GM12878 (cell line): ENCODE measurements around the gene ZNF608. TPM values are rescaled to one million over a fixed set of nuclear protein-coding genes. Genes with fewer than 3 reads are reported as not detected.

Experiments used
- ATAC-seq: fragments of 200-7000 bp; cut with Tn5 transposase; 3 replicates; pipeline ENCODE4 v1.9.1; 2020; ENCODE audit warnings: mild to moderate bottlenecking, moderate library complexity
- BruUV-seq: library from RNA; stranded (reverse); fragments of 400-500 nt; replicated peaks from 2 replicates; lab custom pipeline; 2021; lab: Mats Ljungman, UMichigan
- CTCF ChIA-PET: fragments of 300-600 bp; sonication (Branson Sonifier 250); formaldehyde crosslinking; extraction: SDS; loops from one replicate; lab custom pipeline; 2021; ENCODE audit warnings: inconsistent platforms; lab: Yijun Ruan, JAX
- POLR2A ChIA-PET: fragments of 350-600 bp; formaldehyde crosslinking; extraction: SDS; loops from one replicate; lab custom pipeline; 2021; ENCODE audit warnings: inconsistent platforms; lab: Charles Lee
- RAD21 ChIA-PET: fragments of 300-600 bp; sonication (Branson Sonifier 250); formaldehyde crosslinking; loops from one replicate; lab custom pipeline; 2023; ENCODE audit warnings: antibody characterized with exemption; ENCODE audit not compliant: unreplicated experiment; lab: Charles Lee
- SMC1A ChIA-PET: fragments of 300-600 bp; sonication (Branson Sonifier 250); formaldehyde crosslinking; loops from one replicate; lab custom pipeline; 2023; ENCODE audit not compliant: unreplicated experiment, uncharacterized antibody; lab: Charles Lee
- DNase-seq: peaks from one replicate; pipeline ENCODE4 v3.0.0-alpha.2; 2011; ENCODE audit warnings: low read depth, low spot score
- FAIRE-seq: peaks from 3 replicates; lab custom pipeline; 2011; peaks lifted over from hg19 to GRCh38; lab: Jason Lieb, UNC
- H2AFZ ChIP-seq: 2 replicates; pipeline ENCODE4 v1.6.0; 2011; ENCODE audit warnings: low read depth, low read length, control low read depth; ENCODE audit not compliant: control insufficient read depth
- H3K27ac ChIP-seq: 2 replicates; pipeline ENCODE4 v1.5.1; 2011; ENCODE audit warnings: control low read depth; ENCODE audit not compliant: control insufficient read depth, insufficient read depth
- H3K27me3 ChIP-seq, 2 experiments: replicated peaks in 1 of 2; 2 replicates each; pipeline versions ENCODE4 v1.6.0 to v1.6.1; 2011; ENCODE audit warnings: low read length in 1 of 2; ENCODE audit not compliant: control insufficient read depth in 2 of 2, insufficient read depth in 2 of 2
- H3K36me3 ChIP-seq, 2 experiments: 2 replicates each; pipeline ENCODE4 v1.5.1; 2011; ENCODE audit warnings: low read length in 1 of 2; ENCODE audit not compliant: control insufficient read depth in 2 of 2, insufficient read depth in 2 of 2
- H3K4me1 ChIP-seq: 2 replicates; pipeline ENCODE4 v1.6.1; 2011; ENCODE audit warnings: mild to moderate bottlenecking, low read length, moderate library complexity, mixed read lengths; ENCODE audit not compliant: control insufficient read depth, insufficient read depth
- H3K4me2 ChIP-seq: 2 replicates; pipeline ENCODE4 v1.6.0; 2011; ENCODE audit warnings: control low read depth; ENCODE audit not compliant: control insufficient read depth, insufficient read depth
- H3K4me3 ChIP-seq: fragments of 200-600 bp; sonication (generic); 2 replicates; pipeline ENCODE4 v1.5.1; 2016
- H3K79me2 ChIP-seq: 2 replicates; pipeline ENCODE4 v1.6.0; 2011; ENCODE audit warnings: low read length; ENCODE audit not compliant: control insufficient read depth, insufficient read depth
- H3K9ac ChIP-seq: 2 replicates; pipeline ENCODE4 v1.8.0; 2011; ENCODE audit warnings: low read length, control low read depth, mixed read lengths; ENCODE audit not compliant: control insufficient read depth, insufficient read depth
- H3K9me3 ChIP-seq: replicated peaks from 3 replicates; pipeline ENCODE4 v1.5.1; 2011; ENCODE audit warnings: mild to moderate bottlenecking, low read length; ENCODE audit not compliant: control insufficient read depth, insufficient read depth
- H4K20me1 ChIP-seq: 2 replicates; pipeline ENCODE4 v1.6.0; 2011; ENCODE audit not compliant: control insufficient read depth, insufficient read depth
- CBX3 ChIP-seq: fragments of 200-600 bp; sonication (generic); IDR thresholded peaks from 2 replicates; pipeline ENCODE4 v1.6.1; 2016; ENCODE audit warnings: low read depth, borderline replicate concordance
- DPF2 ChIP-seq: fragments of 450-650 bp; IDR thresholded peaks from 2 replicates; pipeline ENCODE4 v1.6.1; 2017; ENCODE audit warnings: mild to moderate bottlenecking
- EED ChIP-seq: sonication (generic); IDR thresholded peaks from 2 replicates; pipeline ENCODE4 v1.6.1; 2016; ENCODE audit warnings: antibody characterized with exemption, low read depth
- JUNB ChIP-seq: IDR thresholded peaks from 2 replicates; pipeline ENCODE4 v1.6.1; 2016; ENCODE audit warnings: antibody characterized with exemption, mild to moderate bottlenecking
- NFYA ChIP-seq: IDR thresholded peaks from 2 replicates; pipeline ENCODE4 v1.6.1; 2011; ENCODE audit warnings: low read depth, mild to moderate bottlenecking, low read length, improper control_type of control experiment, borderline replicate concordance
- NR2C2 ChIP-seq: IDR thresholded peaks from 2 replicates; pipeline ENCODE4 v1.6.1; 2011; ENCODE audit warnings: borderline replicate concordance, low read depth; ENCODE audit not compliant: control insufficient read depth, insufficient read length
- SKIL ChIP-seq: fragments of 450-650 bp; IDR thresholded peaks from 2 replicates; pipeline ENCODE4 v1.6.1; 2017; ENCODE audit warnings: mild to moderate bottlenecking, low read depth, inconsistent platforms; ENCODE audit not compliant: poor library complexity, severe bottlenecking
- USF2 ChIP-seq: IDR thresholded peaks from 2 replicates; pipeline ENCODE4 v1.6.1; 2011; ENCODE audit warnings: low read depth, low read length, improper control_type of control experiment, borderline replicate concordance
- ZSCAN29 ChIP-seq: fragments of 450-650 bp; IDR thresholded peaks from 2 replicates; pipeline ENCODE4 v1.6.1; 2017; ENCODE audit warnings: mild to moderate bottlenecking, moderate library complexity
- WGBS: methylation state at CpG from one replicate; pipeline ENCODE4 v1.1.6; 2016; ENCODE audit warnings: low lambda C conversion rate; ENCODE audit not compliant: insufficient replicate concordance, insufficient coverage; ENCODE audit errors: missing lambda C conversion rate; 5-methylcytosine and 5-hydroxymethylcytosine counted together
- in situ Hi-C: fragments of 300-500 bp; cut with MboI; formaldehyde crosslinking; loops from 9 replicates; pipeline ENCODE4 v1.14.3; 2018; ENCODE audit warnings: mixed read lengths
- intact Hi-C: fragments of 100-400 bp; cut with micrococcal nuclease; formaldehyde crosslinking; loops from one replicate; pipeline ENCODE4 v1.14.2; 2022; ENCODE audit not compliant: unreplicated experiment
- polyA plus RNA-seq, 11 experiments: library from polyadenylated mRNA; depleted of rRNA in 4 of 11; unstranded in 6 of 11; stranded (reverse) in 5 of 11; fragments of >200 nt; fragmentation: Nextera tagmentation in 4 of 11; fragmentation: Illumina TruSeq in 1 of 11; extraction: Ambion mirVana in 4 of 11; extraction: Trizol in 1 of 11; gene quantifications; 1 replicate in 1 of 11; 2 replicates in 10 of 11; pipeline versions ENCODE4 v1.2.1 to v1.2.3, GENCODE V29; 2011 to 2016; ENCODE audit warnings: inconsistent platforms in 2 of 11, missing spikeins in 2 of 11, low read depth in 1 of 11
- total RNA-seq, 4 experiments: library from RNA; depleted of rRNA in 3 of 4; stranded (reverse); fragments of >200 nt in 3 of 4; fragmentation: Illumina TruSeq in 1 of 4; extraction: Trizol in 1 of 4; gene quantifications; 2 replicates each; pipeline versions ENCODE4 v1.2.1 to v1.2.3, GENCODE V29; 2013 to 2021
- TF ChIP-seq, protein P1 (sequence below): IDR thresholded peaks from 2 replicates; pipeline ENCODE4 v1.6.1; 2012; ENCODE audit warnings: low read length, inconsistent platforms

ZNF608 gene
- total and polyA plus RNA-seq, 10 of the 15 experiments (the other 5 are each of a cell fraction or from before 2014, with no cell fraction given) = 0.19 to 6.7 (median 0.64) TPM

DNA sequence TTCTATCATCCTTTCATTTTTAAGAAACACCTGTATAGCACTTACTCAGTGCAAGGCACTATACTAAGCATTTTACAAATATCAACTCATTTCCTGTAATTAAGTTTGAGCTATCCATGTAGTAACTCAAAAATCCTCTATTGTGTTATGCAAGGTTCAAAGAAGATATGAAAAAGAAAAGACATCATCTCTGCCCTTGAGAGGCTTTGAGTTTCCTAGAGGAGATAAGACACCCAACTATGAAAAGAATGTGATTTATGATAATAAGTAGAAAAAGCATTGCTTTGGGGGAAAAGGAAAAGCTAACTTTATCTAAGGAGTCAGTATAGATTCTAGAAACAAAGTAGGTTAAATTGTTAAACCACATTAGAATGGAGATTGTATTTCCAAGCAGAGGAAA, 14.2 kb upstream of the ZNF608 start:
- FAIRE-seq (no peak), ATAC-seq (no peak), DNase-seq (no peak)
- ChIA-PET POLR2A (interaction anchor here (0.6 kb wide), 1 partner anchor 33 kb away, joined by 5 read pairs; no protein-coding TSS in a partner anchor), CTCF (no interaction called here), SMC1A (interaction anchor here (1.0 kb wide), 1 partner anchor 13 kb away, joined by 3 read pairs; no protein-coding TSS in a partner anchor), RAD21 (no interaction called here)
- Histone ChIP-seq H3K4me3 (no peak overlapping the region), H2AFZ (no peak overlapping the region), H3K9ac (no peak overlapping the region), H3K27me3 (no peaks in the 10 kb centered on the region), H3K4me1 (no peaks in the 10 kb centered on the region), H3K9me3 (no peaks in the 10 kb centered on the region), H4K20me1 (no peaks in the 10 kb centered on the region), H3K79me2 (no peaks in the 10 kb centered on the region), H3K4me2 (no peak overlapping the region), H3K36me3 (no peaks in the 10 kb centered on the region), H3K27ac (no peak overlapping the region)
- in situ Hi-C loops (no loop called here), intact Hi-C loops (no loop called here)
- BruUV-seq = no TSS peak
- no peak for TF ChIP-seq EED
- TF ChIP-seq CBX3 = no peak
- TF ChIP-seq USF2 = no peak

GRCh38 chr5:124755565-124755964, 9.1 kb upstream of the ZNF608 start:
- BruUV-seq = no TSS peak
- CTCF ChIA-PET = no interaction called here
- WGBS = 75% methylated on average over 3 of the region's 3 CpGs
- Histone ChIP-seq H3K4me1 (no peaks in the 10 kb centered on the region), H3K27me3 (no peaks in the 10 kb centered on the region), H3K9me3 (no peaks in the 10 kb centered on the region), H3K4me3 (no peak overlapping the region), H4K20me1 (no peaks in the 10 kb centered on the region), H3K9ac (no peak overlapping the region), H3K36me3 (no peaks in the 10 kb centered on the region), H3K4me2 (no peak overlapping the region), H3K27ac (no peak overlapping the region), H2AFZ (no peak overlapping the region), H3K79me2 (no peaks in the 10 kb centered on the region)
- FAIRE-seq = no peak
- DNase-seq = no peak
- intact Hi-C loops = no loop called here
- no peak for TF ChIP-seq NFYA
- TF ChIP-seq NR2C2 = no peak
- TF ChIP-seq JUNB = no peak
- no peak for TF ChIP-seq SKIL
- no peak for TF ChIP-seq ZSCAN29
- TF ChIP-seq, protein P1, sequence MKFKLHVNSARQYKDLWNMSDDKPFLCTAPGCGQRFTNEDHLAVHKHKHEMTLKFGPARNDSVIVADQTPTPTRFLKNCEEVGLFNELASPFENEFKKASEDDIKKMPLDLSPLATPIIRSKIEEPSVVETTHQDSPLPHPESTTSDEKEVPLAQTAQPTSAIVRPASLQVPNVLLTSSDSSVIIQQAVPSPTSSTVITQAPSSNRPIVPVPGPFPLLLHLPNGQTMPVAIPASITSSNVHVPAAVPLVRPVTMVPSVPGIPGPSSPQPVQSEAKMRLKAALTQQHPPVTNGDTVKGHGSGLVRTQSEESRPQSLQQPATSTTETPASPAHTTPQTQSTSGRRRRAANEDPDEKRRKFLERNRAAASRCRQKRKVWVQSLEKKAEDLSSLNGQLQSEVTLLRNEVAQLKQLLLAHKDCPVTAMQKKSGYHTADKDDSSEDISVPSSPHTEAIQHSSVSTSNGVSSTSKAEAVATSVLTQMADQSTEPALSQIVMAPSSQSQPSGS = no peak
- no peak for TF ChIP-seq DPF2
- RAD21 ChIA-PET = interaction anchor here (0.6 kb wide), 1 partner anchor 19 kb away, joined by 3 read pairs; no protein-coding TSS in a partner anchor
- SMC1A ChIA-PET = interaction anchor here (1.7 kb wide), 1 partner anchor 49 kb away, joined by 4 read pairs; no protein-coding TSS in a partner anchor
- POLR2A ChIA-PET = interaction anchor here (0.6 kb wide), 1 partner anchor 1304 kb away, joined by 8 read pairs; no protein-coding TSS in a partner anchor
- in situ Hi-C loops = no loop called here
- ATAC-seq = no peak
